Measurements from ENCODE around the gene TDRD3.

Gene TDRD3

GRCh38 chr13:60583196-60583888, 186.3 kb downstream of the TDRD3 start:
- DNase-seq, result no peak

- no peak for DNase-seq
Observed at GRCh38 chr13:60583911-60584753, 187.1 kb downstream of the TDRD3 start.

DNA sequence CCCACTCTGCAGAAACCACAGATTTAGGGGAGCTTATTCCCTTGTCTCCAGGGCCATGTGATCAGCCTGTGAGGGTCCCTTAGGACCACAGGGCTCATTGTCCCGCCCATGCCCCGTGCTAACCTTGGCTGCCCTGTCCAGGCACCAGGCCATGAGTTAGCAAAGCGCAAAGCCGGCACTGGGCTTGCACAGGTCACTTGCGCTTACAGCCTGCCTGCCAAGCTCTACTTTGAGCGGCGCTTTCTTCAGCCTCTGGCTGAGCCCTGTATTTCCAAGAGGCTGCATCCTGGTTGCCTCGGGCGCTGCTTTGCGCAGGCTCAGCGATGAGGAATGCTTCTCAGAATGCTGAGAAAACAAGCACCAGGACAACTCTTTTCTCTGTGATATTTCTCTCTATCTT, 188.0 kb downstream of the TDRD3 start:
- DNase-seq, result no peak

DNA sequence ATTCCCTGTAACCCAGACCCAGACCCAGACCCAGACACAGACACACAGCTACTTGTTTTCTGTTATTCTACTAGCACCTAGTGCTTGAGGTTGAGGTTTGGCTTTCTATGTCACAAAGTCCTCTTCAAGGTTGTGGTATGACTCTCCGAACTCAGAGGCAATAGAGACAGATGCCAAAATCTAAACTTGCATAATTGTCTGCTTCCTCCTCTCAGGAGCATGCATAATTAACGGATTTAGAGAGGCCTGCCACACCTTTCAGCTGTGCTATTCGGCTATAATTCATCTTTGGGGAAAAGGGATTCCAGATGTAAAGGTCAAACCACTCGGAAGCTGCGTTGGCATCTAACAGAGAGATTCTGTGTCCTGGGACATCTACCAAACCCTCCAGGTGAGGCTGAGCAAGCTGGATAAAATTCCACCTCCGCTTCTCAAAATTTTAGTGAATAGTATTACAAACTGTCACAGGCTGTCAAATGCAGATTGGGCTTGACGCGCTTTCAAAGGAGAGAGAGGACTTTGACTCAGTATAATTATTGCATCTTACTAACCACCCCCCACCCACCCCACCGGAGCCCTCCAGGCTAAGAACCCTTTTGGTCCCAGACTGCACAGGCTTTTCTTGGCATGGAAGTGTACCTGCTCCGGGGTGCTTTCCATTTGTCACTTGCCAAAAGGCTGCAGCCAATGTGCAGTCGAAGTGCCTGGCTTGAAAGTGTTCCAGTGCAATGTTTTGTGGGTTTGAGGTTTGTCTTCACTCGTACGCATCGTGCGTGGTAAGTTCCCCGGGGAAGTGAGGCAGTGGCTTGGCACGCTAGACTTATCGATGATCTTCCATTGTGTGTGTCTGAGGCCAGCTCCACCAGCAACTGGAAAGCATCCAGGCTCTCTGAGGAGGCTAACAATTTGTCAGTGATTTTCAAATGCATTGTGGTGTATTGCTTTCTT, 194.1 kb downstream of the TDRD3 start:
- no peak for DNase-seq

DNA sequence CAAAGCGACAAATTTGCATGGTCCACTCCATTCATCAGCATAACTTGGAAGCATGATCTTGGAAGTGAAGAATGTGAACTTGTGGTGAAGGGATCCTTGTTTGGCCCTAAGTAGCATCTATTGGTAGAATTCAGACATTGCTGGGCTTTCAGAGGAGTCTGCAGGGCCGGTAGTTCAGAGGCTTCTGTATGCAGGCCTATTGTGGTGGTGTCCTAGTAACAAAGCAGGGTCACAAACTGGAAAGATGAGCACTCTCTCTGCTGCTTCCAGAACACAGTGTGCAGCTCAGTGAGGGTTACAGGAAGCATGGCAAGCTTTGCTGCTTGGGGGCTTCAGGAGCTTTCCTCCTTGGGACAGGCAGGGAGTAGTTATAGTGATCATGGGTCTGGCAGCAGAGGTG, 206.0 kb downstream of the TDRD3 start:
- no peak for DNase-seq

DNA sequence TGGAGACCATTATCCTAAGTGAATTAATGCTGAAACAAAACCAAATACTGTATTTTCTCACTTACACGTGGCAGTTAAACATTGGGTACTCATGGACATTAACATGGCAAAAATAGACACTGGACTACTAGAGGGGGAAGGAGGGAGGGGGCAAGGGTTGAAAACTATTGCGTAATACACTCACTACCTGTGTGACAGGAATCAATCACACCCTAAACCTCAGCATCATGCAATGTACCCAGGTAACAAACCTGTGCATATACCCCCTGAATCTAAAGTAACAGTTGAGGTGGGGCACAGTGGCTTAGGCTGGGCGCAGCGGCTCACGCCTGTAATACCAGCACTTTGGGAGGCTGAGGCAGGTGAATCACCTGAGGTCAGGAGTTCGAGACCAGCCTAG, 207.0 kb downstream of the TDRD3 start:
- DNase-seq, result no peak

- DNase-seq, result no peak
Observed at GRCh38 chr13:60608954-60609353, 211.9 kb downstream of the TDRD3 start.

DNA sequence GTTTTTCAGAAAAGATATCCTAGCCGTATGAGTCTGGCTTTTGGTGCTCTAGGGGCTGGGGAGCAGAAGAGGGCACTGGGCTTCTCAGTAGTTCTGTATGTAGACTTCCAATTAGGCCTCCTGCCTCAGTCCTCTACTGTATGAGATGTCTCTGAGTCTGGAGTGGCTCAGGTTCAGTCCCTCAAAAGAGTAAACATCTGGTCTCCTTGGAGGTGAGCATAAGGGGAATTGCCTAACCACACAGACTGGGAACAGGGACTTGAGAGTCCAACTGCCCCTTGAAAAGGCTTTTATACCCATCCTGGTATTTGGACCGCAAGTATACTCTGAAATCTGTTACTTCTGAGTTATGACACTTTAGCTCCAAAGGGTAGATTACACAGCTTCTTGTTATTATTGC, 214.5 kb downstream of the TDRD3 start:
- DNase-seq, result no peak

DNA sequence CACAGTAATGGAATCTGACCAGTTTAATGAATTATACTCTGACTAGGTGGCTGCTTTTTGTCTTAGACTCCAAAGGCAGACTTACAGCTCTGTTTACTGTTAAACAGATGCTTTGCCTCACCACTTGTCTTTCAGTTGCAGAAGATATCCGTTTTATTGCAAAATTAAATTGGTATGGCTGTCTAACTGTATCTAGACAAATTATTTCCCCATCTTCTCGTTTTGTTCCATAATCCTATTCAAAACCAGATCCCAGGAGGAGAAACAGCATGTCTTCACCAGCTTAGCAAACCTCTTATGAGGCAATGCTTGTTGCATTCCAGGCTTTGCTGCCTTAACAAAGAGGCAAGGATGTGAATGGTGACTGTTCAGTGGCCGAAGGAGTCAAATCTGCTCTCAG, 215.6 kb downstream of the TDRD3 start:
- DNase-seq, result no peak

DNA sequence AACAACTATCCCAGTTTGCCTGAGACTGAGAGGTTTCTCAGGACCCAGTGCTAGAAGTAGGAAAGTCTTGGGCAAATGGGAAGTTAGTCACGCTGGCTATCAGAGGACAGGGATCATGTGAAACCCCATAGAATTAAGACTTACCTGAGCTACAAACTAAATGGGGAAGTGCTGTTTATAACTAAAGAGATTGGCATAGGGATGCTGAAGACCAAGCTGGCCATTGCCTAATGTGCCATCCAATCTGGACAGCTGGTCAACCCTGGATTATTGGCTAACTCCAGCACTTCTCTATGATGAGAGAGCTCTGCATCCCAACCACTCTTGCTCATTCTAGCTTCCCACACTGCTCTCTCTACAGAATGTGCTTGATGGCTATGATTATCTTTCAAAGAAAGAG, 216.1 kb downstream of the TDRD3 start:
- no peak for DNase-seq

GRCh38 chr13:60617991-60618733, 221.1 kb downstream of the TDRD3 start:
- no peak for DNase-seq

GRCh38 chr13:60619461-60619860, 222.4 kb downstream of the TDRD3 start:
- DNase-seq, result no peak

- DNase-seq, result no peak
Observed at GRCh38 chr13:60620611-60621395, 223.8 kb downstream of the TDRD3 start.

DNA sequence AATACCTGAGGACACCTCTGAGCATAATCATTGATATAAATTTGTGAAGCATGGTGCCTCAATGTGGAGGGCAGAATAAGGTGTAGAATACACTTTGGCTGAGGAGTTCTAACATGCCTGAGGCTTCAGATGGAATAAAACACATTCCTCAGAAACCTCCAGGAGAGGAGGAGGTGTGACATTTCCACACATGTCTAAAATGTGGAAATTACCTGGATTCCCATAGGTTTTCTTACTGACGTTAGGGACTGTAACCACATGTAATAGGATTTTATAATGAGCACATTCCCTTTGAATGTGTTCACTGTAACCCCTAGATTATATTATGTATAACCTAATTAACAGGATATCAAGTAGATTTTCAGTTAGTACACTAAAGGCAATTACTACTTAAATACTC, 226.1 kb downstream of the TDRD3 start:
- DNase-seq, result no peak

Measured in cortex of kidney (tissue), 1 donor.